ENCODE data around the gene IFIH1.

The IFIH1 gene

GRCh38 chr2:162295009-162295408, 23.5 kb downstream of the IFIH1 start:
- H3K27ac ChIP-seq (ENCODE audit: poor library complexity, severe bottlenecking), result no peak overlapping the region
- DNase-seq (ENCODE audit: low spot score) (no peak), ATAC-seq (ENCODE audit: low read depth) (no peak)
- TF ChIP-seq, protein P1, sequence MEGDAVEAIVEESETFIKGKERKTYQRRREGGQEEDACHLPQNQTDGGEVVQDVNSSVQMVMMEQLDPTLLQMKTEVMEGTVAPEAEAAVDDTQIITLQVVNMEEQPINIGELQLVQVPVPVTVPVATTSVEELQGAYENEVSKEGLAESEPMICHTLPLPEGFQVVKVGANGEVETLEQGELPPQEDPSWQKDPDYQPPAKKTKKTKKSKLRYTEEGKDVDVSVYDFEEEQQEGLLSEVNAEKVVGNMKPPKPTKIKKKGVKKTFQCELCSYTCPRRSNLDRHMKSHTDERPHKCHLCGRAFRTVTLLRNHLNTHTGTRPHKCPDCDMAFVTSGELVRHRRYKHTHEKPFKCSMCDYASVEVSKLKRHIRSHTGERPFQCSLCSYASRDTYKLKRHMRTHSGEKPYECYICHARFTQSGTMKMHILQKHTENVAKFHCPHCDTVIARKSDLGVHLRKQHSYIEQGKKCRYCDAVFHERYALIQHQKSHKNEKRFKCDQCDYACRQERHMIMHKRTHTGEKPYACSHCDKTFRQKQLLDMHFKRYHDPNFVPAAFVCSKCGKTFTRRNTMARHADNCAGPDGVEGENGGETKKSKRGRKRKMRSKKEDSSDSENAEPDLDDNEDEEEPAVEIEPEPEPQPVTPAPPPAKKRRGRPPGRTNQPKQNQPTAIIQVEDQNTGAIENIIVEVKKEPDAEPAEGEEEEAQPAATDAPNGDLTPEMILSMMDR (IDR thresholded peaks at IDR 0.05; ENCODE audit: poor library complexity, severe bottlenecking), result no peak
- peaks cover 29% of the 10 kb centered on the region for H3K4me1 ChIP-seq (ENCODE audit: insufficient read depth, poor library complexity, severe bottlenecking)
- no peak overlapping the region for H3K4me3 ChIP-seq (ENCODE audit: severe bottlenecking)
- H3K27me3 ChIP-seq (ENCODE audit: insufficient read depth, poor library complexity, severe bottlenecking), result no peaks in the 10 kb centered on the region
- H3K36me3 ChIP-seq (ENCODE audit: low read depth), result no peaks in the 10 kb centered on the region
- H3K9me3 ChIP-seq (ENCODE audit: severe bottlenecking), result no peaks in the 10 kb centered on the region

DNA sequence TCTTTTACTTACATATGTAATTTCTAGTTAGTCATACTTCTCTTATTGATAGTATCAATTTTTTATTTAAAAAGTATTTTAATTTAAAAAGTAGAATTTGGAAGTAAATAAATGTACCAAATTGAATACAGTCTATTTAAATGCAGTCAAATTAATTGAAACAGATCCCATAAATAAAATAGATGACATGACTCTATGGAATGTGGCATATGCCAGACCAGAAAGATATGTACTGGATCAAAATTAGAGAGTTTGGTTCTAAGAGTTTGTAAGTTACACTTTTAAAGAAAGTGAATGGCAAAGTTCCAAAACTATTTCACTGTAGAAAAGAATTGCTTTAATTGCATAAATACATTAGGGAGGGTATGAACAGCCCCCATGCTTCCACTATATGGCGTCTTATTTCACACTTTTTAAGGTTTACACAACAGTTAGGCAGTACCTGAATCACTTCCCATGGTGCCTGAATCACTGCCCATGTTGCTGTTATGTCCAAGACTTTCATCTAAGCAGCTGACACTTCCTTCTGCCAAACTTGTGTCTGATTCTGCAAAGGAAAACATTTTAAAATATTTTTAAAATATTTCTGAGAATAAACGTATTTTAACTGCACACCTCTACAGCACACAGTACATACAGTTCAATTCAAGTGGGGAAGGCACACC, 25.2 kb downstream of the IFIH1 start:
- Histone ChIP-seq H3K4me1 (ENCODE audit: insufficient read depth, poor library complexity, severe bottlenecking) (peaks cover 29% of the 10 kb centered on the region), H3K36me3 (ENCODE audit: low read depth) (no peaks in the 10 kb centered on the region), H3K9me3 (ENCODE audit: severe bottlenecking) (no peaks in the 10 kb centered on the region), H3K4me3 (ENCODE audit: severe bottlenecking) (no peak overlapping the region), H3K27me3 (ENCODE audit: insufficient read depth, poor library complexity, severe bottlenecking) (no peaks in the 10 kb centered on the region), H3K27ac (ENCODE audit: poor library complexity, severe bottlenecking) (peak overlapping the region; percentile 62)
- TF ChIP-seq, protein P1 (IDR thresholded peaks at IDR 0.05; ENCODE audit: poor library complexity, severe bottlenecking), result no peak
- ATAC-seq (ENCODE audit: low read depth), result peak; percentile 89
- DNase-seq (ENCODE audit: low spot score), result no peak

- no peak overlapping the region for H3K4me3 ChIP-seq (ENCODE audit: severe bottlenecking)
- H3K9me3 ChIP-seq (ENCODE audit: severe bottlenecking), result no peaks in the 10 kb centered on the region
- no peak for DNase-seq (ENCODE audit: low spot score)
- ATAC-seq (ENCODE audit: low read depth), result no peak
- peaks cover 12% of the 10 kb centered on the region; the same call in 1 of the 2 replicates for H3K36me3 ChIP-seq (ENCODE audit: low read depth)
- H3K27ac ChIP-seq (ENCODE audit: poor library complexity, severe bottlenecking), result no peak overlapping the region
- peaks cover 20% of the 10 kb centered on the region for H3K4me1 ChIP-seq (ENCODE audit: insufficient read depth, poor library complexity, severe bottlenecking)
- no peaks in the 10 kb centered on the region for H3K27me3 ChIP-seq (ENCODE audit: insufficient read depth, poor library complexity, severe bottlenecking)
- TF ChIP-seq, protein P1 (IDR thresholded peaks at IDR 0.05; ENCODE audit: poor library complexity, severe bottlenecking), result no peak
Measured at GRCh38 chr2:162291748-162292147, 26.7 kb downstream of the IFIH1 start.

- Histone ChIP-seq H3K9me3 (ENCODE audit: severe bottlenecking) (no peaks in the 10 kb centered on the region), H3K27me3 (ENCODE audit: insufficient read depth, poor library complexity, severe bottlenecking) (no peaks in the 10 kb centered on the region), H3K27ac (ENCODE audit: poor library complexity, severe bottlenecking) (no peak overlapping the region), H3K36me3 (ENCODE audit: low read depth) (peaks cover 17% of the 10 kb centered on the region; the same call in 1 of the 2 replicates), H3K4me1 (ENCODE audit: insufficient read depth, poor library complexity, severe bottlenecking) (no peaks in the 10 kb centered on the region), H3K4me3 (ENCODE audit: severe bottlenecking) (no peak overlapping the region)
- no peak for DNase-seq (ENCODE audit: low spot score)
- TF ChIP-seq, protein P1 (IDR thresholded peaks at IDR 0.05; ENCODE audit: poor library complexity, severe bottlenecking), result no peak
- ATAC-seq (ENCODE audit: low read depth), result no peak
Measured at GRCh38 chr2:162282765-162283425, 35.6 kb downstream of the IFIH1 start.

- Histone ChIP-seq H3K4me1 (ENCODE audit: insufficient read depth, poor library complexity, severe bottlenecking) (no peaks in the 10 kb centered on the region), H3K9me3 (ENCODE audit: severe bottlenecking) (no peaks in the 10 kb centered on the region), H3K27me3 (ENCODE audit: insufficient read depth, poor library complexity, severe bottlenecking) (no peaks in the 10 kb centered on the region), H3K4me3 (ENCODE audit: severe bottlenecking) (no peak overlapping the region), H3K36me3 (ENCODE audit: low read depth) (peaks cover 16% of the 10 kb centered on the region; the same call in 1 of the 2 replicates), H3K27ac (ENCODE audit: poor library complexity, severe bottlenecking) (no peak overlapping the region)
- TF ChIP-seq, protein P1 (IDR thresholded peaks at IDR 0.05; ENCODE audit: poor library complexity, severe bottlenecking), result no peak
- DNase-seq (ENCODE audit: low spot score) (no peak), ATAC-seq (ENCODE audit: low read depth) (no peak)
Measured at GRCh38 chr2:162280654-162281053, 37.8 kb downstream of the IFIH1 start.
